Stromal cell of bone marrow (primary cell): ENCODE results near the gene HES4.

ENCODE experiments used
- DNase-seq: peaks from one replicate; pipeline ENCODE4 v3.0.0-alpha.2; 2012; ENCODE audit warnings: low read depth

Gene HES4

GRCh38 chr1:965526-966134 lies 34.3 kb downstream of the HES4 start:
- no peak for DNase-seq

GRCh38 chr1:964691-965525 lies 35.0 kb downstream of the HES4 start:
- DNase-seq, result no peak

DNA sequence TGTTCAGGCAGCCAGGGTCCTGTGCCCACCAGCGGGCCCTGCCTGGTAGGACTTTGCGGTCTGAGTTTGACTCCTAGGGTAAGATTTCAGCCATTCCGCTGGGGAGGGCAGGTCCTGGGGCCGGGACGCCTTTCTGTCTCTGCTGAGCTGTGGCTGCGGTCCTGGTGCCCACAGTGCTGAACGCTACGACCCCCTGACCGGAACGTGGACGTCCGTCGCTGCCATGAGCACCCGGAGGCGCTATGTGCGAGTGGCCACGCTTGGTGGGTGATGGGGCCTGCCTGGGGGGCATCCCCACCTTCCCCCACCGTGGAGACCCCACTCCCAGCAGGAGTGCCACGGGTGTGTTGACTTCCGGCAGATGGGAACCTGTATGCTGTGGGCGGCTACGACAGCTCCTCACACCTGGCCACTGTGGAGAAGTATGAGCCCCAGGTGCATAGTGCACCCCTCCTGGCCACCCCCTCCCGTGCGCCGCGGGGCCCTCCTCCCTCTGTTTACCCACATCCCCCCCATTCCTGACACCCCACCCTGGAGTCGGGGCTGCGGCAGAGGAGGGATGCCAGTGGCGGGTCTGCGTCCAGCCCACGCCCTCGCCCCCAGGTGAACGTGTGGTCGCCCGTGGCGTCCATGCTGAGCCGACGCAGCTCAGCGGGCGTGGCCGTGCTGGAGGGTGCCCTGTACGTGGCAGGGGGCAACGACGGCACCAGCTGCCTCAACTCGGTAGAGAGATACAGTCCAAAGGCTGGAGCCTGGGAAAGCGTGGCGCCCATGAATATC lies 36.0 kb downstream of the HES4 start:
- DNase-seq, result no peak

DNA sequence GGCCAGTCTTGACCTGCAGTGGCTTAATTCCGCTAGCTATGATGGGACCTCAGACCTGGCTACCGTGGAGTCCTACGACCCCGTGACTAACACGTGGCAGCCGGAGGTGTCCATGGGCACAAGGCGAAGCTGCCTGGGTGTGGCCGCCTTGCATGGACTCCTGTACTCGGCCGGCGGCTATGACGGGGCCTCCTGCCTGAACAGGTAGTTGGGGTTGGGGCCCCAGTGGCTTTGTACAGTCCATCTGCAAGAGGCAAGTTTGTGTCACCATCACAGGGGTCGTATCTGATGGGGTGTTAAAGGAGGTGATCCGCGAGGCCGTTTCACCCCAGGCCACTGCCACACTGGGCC lies 36.6 kb downstream of the HES4 start:
- DNase-seq, result no peak

- DNase-seq, result no peak
Observed at GRCh38 chr1:962381-963300, 37.3 kb downstream of the HES4 start.

DNA sequence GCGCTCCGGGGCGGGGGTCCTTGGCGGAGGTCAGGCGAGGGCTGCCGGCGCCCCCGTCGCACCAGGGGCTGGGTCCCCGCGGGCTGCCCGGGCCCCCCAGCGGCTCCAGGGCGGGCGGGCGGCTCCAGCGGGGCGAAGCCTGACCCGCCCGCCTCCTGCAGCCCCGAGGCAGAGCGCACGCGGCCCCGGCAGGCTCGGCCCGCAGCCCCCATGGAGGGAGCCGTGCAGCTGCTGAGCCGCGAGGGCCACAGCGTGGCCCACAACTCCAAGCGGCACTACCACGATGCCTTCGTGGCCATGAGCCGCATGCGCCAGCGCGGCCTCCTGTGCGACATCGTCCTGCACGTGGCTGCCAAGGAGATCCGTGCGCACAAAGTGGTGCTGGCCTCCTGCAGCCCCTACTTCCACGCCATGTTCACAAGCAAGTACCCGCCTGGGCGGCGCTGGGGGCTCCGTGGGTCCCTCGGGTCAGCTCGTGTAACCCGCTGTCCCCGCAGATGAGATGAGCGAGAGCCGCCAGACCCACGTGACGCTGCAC lies 38.7 kb downstream of the HES4 start:
- DNase-seq, result no peak

DNA sequence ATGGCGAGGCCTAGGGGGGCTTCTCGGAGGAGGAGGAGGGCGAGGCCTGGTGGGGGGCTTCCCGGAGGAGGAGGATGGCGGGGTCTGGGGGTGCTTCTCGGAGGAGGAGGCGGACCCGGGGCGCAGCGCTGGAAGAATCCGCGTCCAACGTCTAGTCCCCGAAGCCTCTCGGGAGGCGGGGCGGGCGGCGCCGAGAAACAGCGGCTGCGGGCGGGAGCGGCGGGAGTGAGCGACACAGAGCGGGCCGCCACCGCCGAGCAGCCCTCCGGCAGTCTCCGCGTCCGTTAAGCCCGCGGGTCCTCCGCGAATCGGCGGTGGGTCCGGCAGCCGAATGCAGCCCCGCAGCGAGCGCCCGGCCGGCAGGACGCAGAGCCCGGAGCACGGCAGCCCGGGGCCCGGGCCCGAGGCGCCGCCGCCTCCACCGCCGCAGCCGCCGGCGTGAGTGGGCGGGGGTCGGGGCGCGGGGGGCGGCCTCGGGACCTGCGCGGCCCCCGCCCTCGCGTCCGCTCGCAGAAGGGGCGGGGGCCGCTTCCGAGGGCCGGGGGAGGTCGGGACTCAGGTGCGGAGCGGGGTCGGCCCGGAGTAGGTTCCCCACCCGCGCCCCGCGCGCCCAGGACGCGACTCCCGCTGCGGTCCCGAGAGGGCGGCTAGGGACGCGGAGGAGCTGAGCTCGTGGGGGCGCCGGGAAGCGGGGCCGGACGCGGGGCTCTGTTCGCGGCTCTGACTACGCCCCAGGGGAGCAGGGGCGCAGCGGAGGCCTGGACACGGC lies 39.4 kb downstream of the HES4 start, which contains the start of gene KLHL17:
TSS of gene KLHL17 (plus strand) at position 222 of the 769 bp plus-strand sequence. CDS start at position 332, 110 bp downstream.
- DNase-seq, result no peak

- no peak for DNase-seq
Observed at GRCh38 chr1:959731-960362, 40.0 kb downstream of the HES4 start.

DNA sequence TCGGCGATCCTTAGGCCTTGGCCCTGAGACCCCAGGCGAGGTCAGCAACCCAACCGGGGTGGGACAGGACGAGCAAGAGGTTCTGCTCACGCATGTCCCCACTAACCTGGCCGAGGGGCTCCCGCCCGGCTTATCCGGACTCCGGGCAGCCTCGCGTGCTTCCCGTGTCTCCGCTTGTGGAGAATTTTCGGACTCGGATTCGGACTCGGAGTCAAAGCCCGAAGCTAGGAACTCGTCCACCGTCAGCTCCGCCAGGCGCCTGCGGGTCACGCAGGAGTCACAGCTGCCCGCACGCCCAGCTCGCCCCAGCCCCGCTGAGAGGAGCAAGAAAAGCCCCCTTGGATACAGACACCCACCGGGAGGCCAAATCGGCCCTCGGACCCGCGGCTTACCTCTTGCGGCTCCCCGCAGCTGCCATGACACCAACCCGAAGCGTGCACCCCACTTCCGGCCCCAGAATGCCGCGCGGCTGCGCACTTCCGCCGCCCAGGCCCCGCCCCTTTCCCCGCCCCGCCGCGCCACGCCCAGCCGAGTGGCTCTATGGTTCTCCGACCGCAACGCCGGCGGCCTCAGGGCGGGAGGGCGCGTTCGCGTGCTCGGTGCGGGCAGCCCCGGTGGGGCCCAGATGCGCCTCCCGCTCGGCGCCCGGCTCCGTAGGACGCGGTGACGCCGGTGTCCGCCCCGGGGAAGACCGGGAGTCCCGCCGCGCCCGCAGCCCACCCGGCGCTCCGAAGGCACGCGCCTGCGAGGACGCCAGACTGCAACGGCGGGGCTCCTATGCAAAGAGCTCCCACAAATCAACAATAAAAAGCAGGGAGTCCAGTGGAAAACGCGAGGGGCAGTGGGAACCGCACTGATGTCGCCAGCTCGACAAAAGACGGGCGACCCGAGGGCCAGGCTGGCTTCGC lies 40.8 kb downstream of the HES4 start, which contains the start of gene NOC2L:
TSS of gene NOC2L (minus strand) at position 434 of the 908 bp plus-strand sequence. CDS start at position 418, 16 bp downstream.
- peak; percentile 72 for DNase-seq

DNA sequence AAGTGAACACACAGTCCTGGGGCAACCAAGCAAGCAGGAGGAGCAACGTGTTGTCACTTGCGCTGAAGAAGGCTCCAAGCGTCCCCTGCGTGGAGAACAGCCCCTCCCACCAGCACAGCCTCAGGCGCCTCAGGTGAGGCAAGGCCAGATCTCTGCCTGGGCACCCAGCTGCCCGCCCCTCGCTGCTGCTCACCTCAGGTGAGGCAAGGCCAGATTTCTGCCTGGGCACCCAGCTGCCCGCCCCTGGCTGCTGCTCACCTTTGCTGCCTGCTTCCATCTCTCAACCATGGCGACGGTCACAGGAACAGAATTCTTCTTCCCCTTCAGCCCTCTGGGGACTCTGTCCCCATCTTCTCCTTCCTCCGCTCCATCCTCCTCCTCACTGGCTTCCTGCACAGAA lies 43.3 kb downstream of the HES4 start:
- no peak for DNase-seq

- no peak for DNase-seq
Observed at GRCh38 chr1:955474-955873, 44.4 kb downstream of the HES4 start.

- no peak for DNase-seq
Observed at GRCh38 chr1:954927-955326, 45.0 kb downstream of the HES4 start.

- DNase-seq, result no peak
Observed at GRCh38 chr1:953524-954320, 46.2 kb downstream of the HES4 start.

- DNase-seq, result no peak
Observed at GRCh38 chr1:952603-953002, 47.3 kb downstream of the HES4 start.

DNA sequence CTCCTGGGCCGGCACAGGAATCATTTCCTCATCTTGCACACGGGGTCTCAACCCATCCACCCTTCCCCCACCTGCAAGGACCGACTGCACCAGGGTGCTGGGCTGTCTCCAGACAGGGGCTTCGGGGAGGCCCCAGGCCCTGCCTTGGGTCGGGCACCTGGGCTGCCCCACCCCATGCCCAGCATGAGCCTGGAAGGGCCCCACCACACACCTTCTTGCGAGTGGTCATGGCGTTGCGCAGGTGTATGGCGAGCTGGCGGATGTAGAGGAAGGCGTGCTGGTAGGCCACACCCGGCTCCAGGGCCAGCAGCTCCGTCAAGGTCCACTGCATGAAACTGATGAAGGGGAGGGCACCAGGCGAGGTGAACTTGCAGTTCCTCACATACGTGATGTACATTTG lies 47.7 kb downstream of the HES4 start:
- no peak for DNase-seq

DNA sequence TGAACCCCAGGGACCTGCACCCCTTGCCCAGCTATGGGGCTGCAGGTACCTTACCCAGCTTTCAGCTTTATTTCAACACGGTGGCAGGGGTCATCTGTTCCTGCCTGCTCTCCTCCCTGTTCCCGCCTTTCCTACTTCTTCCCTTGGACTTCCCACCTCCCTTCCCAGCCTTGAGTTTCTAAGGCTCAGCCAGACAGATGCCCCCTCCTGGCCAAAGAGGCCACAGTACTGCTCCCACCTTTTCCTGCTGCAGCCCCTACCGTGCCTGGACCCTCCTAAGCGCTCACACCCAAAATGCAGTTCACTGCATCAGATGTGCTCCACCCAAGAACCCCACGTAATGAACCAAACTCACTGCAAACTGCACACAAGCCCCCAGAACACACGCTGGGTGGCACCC lies 48.5 kb downstream of the HES4 start:
- no peak for DNase-seq

DNA sequence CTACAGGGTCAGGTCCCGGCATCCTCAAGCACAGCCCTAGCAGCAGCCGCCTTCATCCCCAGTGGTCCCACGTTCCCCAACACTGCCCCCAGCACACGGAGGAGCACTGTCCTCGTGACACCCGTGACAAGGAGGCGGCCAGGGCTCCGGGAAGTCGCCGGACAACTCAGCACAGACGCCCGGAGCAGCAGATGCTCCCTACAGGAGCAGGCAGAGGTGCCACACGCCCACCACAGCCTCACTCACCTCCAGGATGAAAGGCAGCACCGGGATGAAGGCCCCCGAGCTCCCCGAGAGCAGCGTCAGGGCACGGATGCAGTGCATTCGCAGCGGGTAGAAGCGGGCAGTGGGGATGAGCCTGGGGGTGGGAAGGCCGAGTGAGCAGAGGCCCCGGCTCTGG lies 49.0 kb downstream of the HES4 start:
- DNase-seq, result no peak

GRCh38 chr1:950268-950667 lies 49.6 kb downstream of the HES4 start:
- no peak for DNase-seq
